EH (cell line): ENCODE results near the gene SLC25A6.
A peak's percentile ranks its signal among the peaks of the same experiment; 100 is the strongest.
"Not testable (repeated sequence)": the region's sequence is repeated elsewhere in the genome, so short reads cannot be mapped to it uniquely, and the experiment has no call there.

Experiments
- DNase-seq: peaks from one replicate; pipeline ENCODE4 v3.0.0-alpha.2; 2015; ENCODE audit warnings: low read depth

SLC25A6 gene

GRCh38 chrX:1391707-1392375 is at the start of gene SLC25A6:
Gene SLC25A6, minus strand, starts transcription at chrX:1392113. Its CDS starts 104 bp downstream, at chrX:1392009.
- DNase-seq = peak; percentile 97

- DNase-seq = no peak
Observed at GRCh38 chrX:1440506-1440905, 48.6 kb upstream of the SLC25A6 start.

GRCh38 chrX:1435241-1435895 is 43.5 kb upstream of the SLC25A6 start:
- no peak for DNase-seq

GRCh38 chrX:1434871-1435240 is 42.9 kb upstream of the SLC25A6 start:
- DNase-seq = no peak

GRCh38 chrX:1433646-1434357 is 41.9 kb upstream of the SLC25A6 start:
- DNase-seq = no peak

- no peak for DNase-seq
Observed at GRCh38 chrX:1430451-1430850, 38.5 kb upstream of the SLC25A6 start.

- no peak for DNase-seq
Observed at GRCh38 chrX:1427756-1428155, 35.8 kb upstream of the SLC25A6 start.

GRCh38 chrX:1426321-1426720 is 34.4 kb upstream of the SLC25A6 start:
- DNase-seq = not testable (repeated sequence)

GRCh38 chrX:1425381-1425780 is 33.5 kb upstream of the SLC25A6 start:
- DNase-seq = no peak

- DNase-seq = no peak
Observed at GRCh38 chrX:1424147-1424851, 32.4 kb upstream of the SLC25A6 start.

GRCh38 chrX:1423215-1423614 is 31.3 kb upstream of the SLC25A6 start:
- DNase-seq = no peak

- no peak for DNase-seq
Observed at GRCh38 chrX:1422135-1422465, 30.2 kb upstream of the SLC25A6 start.

GRCh38 chrX:1421433-1422134 is 29.7 kb upstream of the SLC25A6 start:
- DNase-seq = no peak

- DNase-seq = no peak
Observed at GRCh38 chrX:1420371-1420770, 28.5 kb upstream of the SLC25A6 start.

GRCh38 chrX:1419545-1420355 is 27.8 kb upstream of the SLC25A6 start:
- DNase-seq = no peak

GRCh38 chrX:1418901-1419544 is 27.1 kb upstream of the SLC25A6 start:
- no peak for DNase-seq

- DNase-seq = no peak
Observed at GRCh38 chrX:1417921-1418771, 26.2 kb upstream of the SLC25A6 start.

- no peak for DNase-seq
Observed at GRCh38 chrX:1416965-1417760, 25.2 kb upstream of the SLC25A6 start.

GRCh38 chrX:1416327-1416784 is 24.4 kb upstream of the SLC25A6 start:
- no peak for DNase-seq
